Esophagus muscularis mucosa (tissue), 2 donors: ENCODE data around the gene GNPTAB.

Source experiments
- POLR2A ChIP-seq: fragments of 450-650 bp; IDR thresholded peaks from one replicate; pipeline ENCODE4 v1.6.1; 2017; ENCODE audit warnings: antibody characterized with exemption, moderate library complexity, mild to moderate bottlenecking, low read depth
- POLR2AphosphoS5 ChIP-seq, 2 donors: sonication (generic); formaldehyde crosslinking; IDR thresholded peaks; one replicate each; pipeline ENCODE4 v1.6.1; 2017; ENCODE audit warnings: antibody characterized with exemption in 2 of 2

GRCh38 chr12:101696251-101697196 lies 134.2 kb downstream of the GNPTAB start:
- no peak for TF ChIP-seq POLR2A
- peak in 1 of 2 donors; percentile 66 for TF ChIP-seq POLR2AphosphoS5 (IDR thresholded peaks at IDR 0.05)
